GM19468 (cell line): Measurements from ENCODE around the gene ATP10A.
"Not testable (repeated sequence)": the region's sequence is repeated elsewhere in the genome, so short reads cannot be mapped to it uniquely, and the experiment has no call there.

Source experiments
- ATAC-seq: cut with Tn5 transposase; IDR thresholded peaks from one replicate; pipeline ENCODE4 v1.9.1; 2021; ENCODE audit warnings: mild to moderate bottlenecking, moderate library complexity, moderate number of reproducible peaks; ENCODE audit not compliant: unreplicated experiment; ENCODE audit errors: extremely low read depth

The ATP10A gene

DNA sequence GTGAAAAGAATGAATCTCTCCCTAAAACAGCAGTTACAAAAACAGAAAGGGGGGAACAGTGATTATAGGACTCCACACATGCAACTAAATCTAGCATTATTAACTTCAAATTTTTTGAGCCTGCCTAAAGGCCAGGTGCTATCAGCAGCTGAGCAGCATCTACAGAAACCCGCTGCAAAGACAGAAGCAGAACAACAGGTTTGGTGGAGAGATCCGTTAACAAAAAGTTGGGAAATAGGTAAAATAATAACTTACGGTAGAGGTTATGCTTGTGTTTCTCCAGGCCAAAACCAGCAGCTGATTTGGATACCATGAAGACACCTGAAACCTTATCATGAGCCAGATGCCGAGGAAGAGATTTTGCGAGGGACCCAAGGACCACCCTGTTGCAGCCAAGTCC, 222.7 kb downstream of the ATP10A start:
- no peak for ATAC-seq

- not testable (repeated sequence) for ATAC-seq
These were observed 226.6 kb downstream of the ATP10A start for GRCh38 chr15:25636486-25636885.

DNA sequence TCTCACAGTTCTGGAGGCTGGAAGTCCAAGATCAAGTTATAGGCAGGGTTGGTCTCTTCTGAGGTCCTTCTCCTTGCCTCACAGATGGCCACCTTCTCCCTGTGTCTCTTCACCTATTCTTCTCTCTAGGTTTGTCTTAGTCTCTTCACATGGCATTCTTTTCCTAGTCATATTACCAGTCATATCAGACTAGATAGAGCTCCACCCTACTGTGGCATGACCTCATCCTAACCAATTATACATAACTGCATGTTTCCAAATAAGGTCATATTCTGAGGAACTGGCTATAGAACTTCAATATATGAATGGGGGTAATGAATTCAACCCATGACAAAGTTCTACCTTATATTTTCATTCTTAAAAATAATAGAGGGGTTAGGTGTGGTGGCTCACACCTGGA, 227.9 kb downstream of the ATP10A start:
- no peak for ATAC-seq

GRCh38 chr15:25633862-25634261, 229.3 kb downstream of the ATP10A start:
- ATAC-seq = no peak

GRCh38 chr15:25631971-25632370, 231.2 kb downstream of the ATP10A start:
- ATAC-seq = no peak
